Islet precursor cell (in vitro differentiated cells): ENCODE results near the gene RPLP2.
A peak's percentile ranks its signal among the peaks of the same experiment; 100 is the strongest.

Experiments used
- DNase-seq: peaks from one replicate; pipeline ENCODE4 v3.0.0-alpha.2; 2018

The RPLP2 gene

GRCh38 chr11:792535-792821, 17.3 kb upstream of the RPLP2 start:
- DNase-seq, result no peak

GRCh38 chr11:792873-793272, 16.9 kb upstream of the RPLP2 start:
- no peak for DNase-seq

GRCh38 chr11:793556-793955, 16.2 kb upstream of the RPLP2 start:
- DNase-seq, result no peak

- DNase-seq, result no peak
These were observed 15.6 kb upstream of the RPLP2 start for GRCh38 chr11:794013-794765.

- DNase-seq, result no peak
These were observed 14.8 kb upstream of the RPLP2 start for GRCh38 chr11:794766-795633.

GRCh38 chr11:795634-796564, 13.9 kb upstream of the RPLP2 start:
- DNase-seq, result peak; percentile 89

GRCh38 chr11:796565-797295, 13.0 kb upstream of the RPLP2 start:
- DNase-seq, result no peak

GRCh38 chr11:797296-798092, 12.3 kb upstream of the RPLP2 start:
- peak; percentile 83 for DNase-seq

GRCh38 chr11:798093-798713, 11.6 kb upstream of the RPLP2 start, which contains the start of gene SLC25A22:
Gene SLC25A22 (minus strand): TSS chr11:798281. CDS start chr11:795006, 3,275 bp downstream.
- DNase-seq, result peak; percentile 88

GRCh38 chr11:799641-800316, 10.0 kb upstream of the RPLP2 start:
- no peak for DNase-seq

- no peak for DNase-seq
These were observed 9.3 kb upstream of the RPLP2 start for GRCh38 chr11:800473-800872.

- no peak for DNase-seq
These were observed 8.5 kb upstream of the RPLP2 start for GRCh38 chr11:801097-801780.

- no peak for DNase-seq
These were observed 7.6 kb upstream of the RPLP2 start for GRCh38 chr11:802018-802617.

- DNase-seq, result no peak
These were observed 6.9 kb upstream of the RPLP2 start for GRCh38 chr11:802693-803466.

GRCh38 chr11:803467-803742, 6.4 kb upstream of the RPLP2 start:
- DNase-seq, result no peak

GRCh38 chr11:803770-804598, 5.8 kb upstream of the RPLP2 start:
- no peak for DNase-seq

- DNase-seq, result no peak
These were observed 5.2 kb upstream of the RPLP2 start for GRCh38 chr11:804599-804964.
